Subcutaneous adipose tissue (tissue), 4 donors: Measurements from ENCODE around the gene LRRC27. TPM values are rescaled to one million over a fixed set of nuclear protein-coding genes. Genes with fewer than 3 reads are reported as not detected.

Experiments
- CTCF ChIP-seq: fragments of 450-650 bp; IDR thresholded peaks from one replicate; pipeline ENCODE4 v1.5.1; 2016; ENCODE audit warnings: low read depth, mild to moderate bottlenecking, control low read depth, antibody characterized with exemption, moderate library complexity
- total RNA-seq, 4 donors: library from RNA; depleted of rRNA; stranded (reverse); fragments of >200 nt; gene quantifications; one replicate each; pipeline ENCODE4 v1.1.0, GENCODE V29; 2016

The LRRC27 gene
- total RNA-seq, 4 donors from 2014 or later = 7.7 to 11.6 (median 9.9) TPM

GRCh38 chr10:132347211-132347930 lies 15.4 kb downstream of the LRRC27 start:
- no peak for TF ChIP-seq CTCF

GRCh38 chr10:132347931-132348267 lies 15.9 kb downstream of the LRRC27 start:
- TF ChIP-seq CTCF = no peak

DNA sequence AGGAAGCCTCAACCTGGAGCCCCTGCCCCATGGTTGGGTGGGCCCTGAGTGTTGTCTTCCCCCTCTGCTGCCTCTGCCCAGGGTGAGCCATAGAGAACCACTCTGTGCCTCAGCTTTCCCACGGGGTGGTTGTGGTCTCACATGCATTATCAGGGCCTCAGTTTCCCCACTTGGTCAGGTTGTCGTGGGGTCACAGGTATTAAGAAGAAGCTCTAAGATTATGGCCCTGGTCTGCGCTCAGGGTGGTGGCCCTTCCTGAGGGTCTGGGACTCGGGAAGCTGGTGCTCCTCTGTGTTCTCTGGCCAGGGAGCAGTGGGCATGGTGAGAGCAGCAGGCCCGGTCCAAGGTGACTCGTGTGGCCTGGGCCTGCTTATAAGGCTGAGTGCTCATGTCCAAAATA lies 17.8 kb downstream of the LRRC27 start:
- TF ChIP-seq CTCF = no peak

- no peak for TF ChIP-seq CTCF
These were observed 18.4 kb downstream of the LRRC27 start for GRCh38 chr10:132350391-132350790.

GRCh38 chr10:132350946-132351345 lies 19.0 kb downstream of the LRRC27 start:
- TF ChIP-seq CTCF = no peak

- no peak for TF ChIP-seq CTCF
These were observed 19.6 kb downstream of the LRRC27 start for GRCh38 chr10:132351611-132352010.

GRCh38 chr10:132353456-132354355 lies 21.7 kb downstream of the LRRC27 start:
- TF ChIP-seq CTCF = no peak
